ENCODE measurements around the gene EYA3. TPM values are rescaled to one million over a fixed set of nuclear protein-coding genes. Genes with fewer than 3 reads are reported as not detected.

Gene EYA3
- total RNA-seq, 2 experiments from 2014 or later: 30.1 to 37.1 TPM

DNA sequence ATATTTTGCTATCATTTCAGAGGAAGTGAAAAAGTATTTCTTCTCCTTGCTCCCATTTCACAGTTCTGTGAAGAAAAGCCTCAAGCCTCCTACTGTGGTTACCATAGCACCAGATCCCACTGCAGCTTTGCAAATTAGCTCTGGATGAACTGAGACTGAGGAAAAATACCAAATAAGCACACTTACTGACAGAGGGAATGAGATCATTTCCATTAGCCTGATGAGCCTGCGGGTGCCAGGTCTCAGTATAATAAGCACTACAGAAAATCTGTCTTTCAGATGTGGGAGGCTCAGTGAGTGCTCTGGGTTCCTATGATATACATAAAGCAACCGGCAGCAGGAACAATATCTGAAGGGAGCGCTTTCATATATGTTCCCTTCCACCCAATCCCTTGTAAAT, 107.3 kb downstream of the EYA3 start:
- Mint-ChIP-seq H3K4me3 (no peak overlapping the region), H3K27me3 (no peaks in the 10 kb centered on the region), H3K27ac (no peak overlapping the region), H3K9me3 (ENCODE audit: low read depth) (no peaks in the 10 kb centered on the region), H3K36me3 (ENCODE audit: low read depth) (peaks cover 13% of the 10 kb centered on the region), H3K4me1 (no peaks in the 10 kb centered on the region)
- POLR2A ChIA-PET: interaction anchor here (0.7 kb wide), 1 partner anchor 22 kb away, joined by 3 read pairs; no protein-coding TSS in a partner anchor
- CTCF ChIA-PET: interaction anchor here (0.6 to 2.7 kb wide), 6 partner anchors 10 to 123 kb away, joined by 3 to 21 read pairs (median 4); no protein-coding TSS in a partner anchor
- intact Hi-C loops (cut with DNase I, micrococcal nuclease): no loop called here
- no peak for ATAC-seq
- no peak for DNase-seq

DNA sequence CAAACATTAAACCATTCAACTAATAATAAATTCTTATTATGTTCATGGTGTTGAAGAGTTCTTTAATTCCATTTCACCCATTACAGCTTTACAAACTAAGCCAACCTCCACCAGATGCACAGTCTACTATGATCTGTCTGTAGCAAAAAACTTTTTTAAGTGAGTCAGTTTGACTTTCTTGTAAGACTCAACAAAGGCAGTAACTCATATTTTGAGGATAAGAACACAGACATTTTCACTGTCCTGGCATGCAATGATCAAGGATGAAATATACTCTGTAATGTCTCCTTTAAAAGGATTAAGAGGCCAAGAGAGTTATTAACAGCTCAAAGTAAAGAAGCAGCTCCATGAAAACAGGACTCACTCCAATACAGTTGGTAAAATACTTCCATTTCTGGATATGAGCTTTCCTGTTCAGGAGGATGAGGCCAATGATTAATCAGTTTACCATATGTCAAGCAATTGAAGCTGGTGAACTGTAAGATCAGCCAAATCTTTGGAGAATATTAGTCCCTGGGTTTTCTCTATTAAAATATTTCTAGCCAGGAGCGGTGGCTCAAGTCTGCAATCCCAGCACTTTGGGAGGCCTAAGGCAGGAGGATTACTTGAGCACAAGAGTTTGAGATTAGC, 108.1 kb downstream of the EYA3 start:
- no peaks in the 10 kb centered on the region for H3K4me1 Mint-ChIP-seq
- no peak overlapping the region for H3K27ac Mint-ChIP-seq
- H3K27me3 Mint-ChIP-seq: no peaks in the 10 kb centered on the region
- ChIA-PET CTCF (interaction anchor here (0.6 to 2.7 kb wide), 11 partner anchors 10 to 122 kb away, joined by 3 to 21 read pairs (median 4); no protein-coding TSS in a partner anchor), POLR2A (no interaction called here)
- ATAC-seq: no peak
- no peak for DNase-seq
- no peaks in the 10 kb centered on the region for H3K9me3 Mint-ChIP-seq (ENCODE audit: low read depth)
- peaks cover 10% of the 10 kb centered on the region for H3K36me3 Mint-ChIP-seq (ENCODE audit: low read depth)
- H3K4me3 Mint-ChIP-seq: no peak overlapping the region
- intact Hi-C loops (cut with DNase I, micrococcal nuclease): no loop called here

DNA sequence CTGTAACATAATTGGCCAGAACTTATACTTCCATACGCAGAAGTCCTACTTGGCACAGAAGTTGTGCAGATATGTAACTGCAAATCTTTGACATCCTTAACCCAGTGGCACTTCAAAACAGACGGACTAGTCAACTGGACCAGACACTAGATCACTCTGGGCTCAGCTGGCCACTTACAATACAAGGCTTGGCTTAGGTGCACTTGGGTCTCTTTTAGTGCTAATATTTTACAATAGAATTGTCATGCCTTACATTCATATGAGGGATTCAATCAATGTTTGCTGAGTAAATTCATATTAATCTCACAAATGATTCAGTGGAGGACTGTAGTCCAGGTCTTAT, 108.6 kb downstream of the EYA3 start:
- no peak for ATAC-seq
- no peaks in the 10 kb centered on the region for H3K9me3 Mint-ChIP-seq (ENCODE audit: low read depth)
- H3K4me1 Mint-ChIP-seq: no peaks in the 10 kb centered on the region
- peaks cover 9% of the 10 kb centered on the region for H3K36me3 Mint-ChIP-seq (ENCODE audit: low read depth)
- no peak for DNase-seq
- intact Hi-C loops (cut with DNase I, micrococcal nuclease): loop anchor here (1.0 to 10.0 kb wide), 5 partner anchors 40 to 311 kb away; no protein-coding TSS in a partner anchor
- H3K27ac Mint-ChIP-seq: no peak overlapping the region
- H3K27me3 Mint-ChIP-seq: no peaks in the 10 kb centered on the region
- CTCF ChIA-PET: interaction anchor here (0.9 to 2.7 kb wide), 9 partner anchors 9 to 122 kb away, joined by 3 to 21 read pairs (median 4); no protein-coding TSS in a partner anchor
- POLR2A ChIA-PET: no interaction called here
- no peak overlapping the region for H3K4me3 Mint-ChIP-seq

DNA sequence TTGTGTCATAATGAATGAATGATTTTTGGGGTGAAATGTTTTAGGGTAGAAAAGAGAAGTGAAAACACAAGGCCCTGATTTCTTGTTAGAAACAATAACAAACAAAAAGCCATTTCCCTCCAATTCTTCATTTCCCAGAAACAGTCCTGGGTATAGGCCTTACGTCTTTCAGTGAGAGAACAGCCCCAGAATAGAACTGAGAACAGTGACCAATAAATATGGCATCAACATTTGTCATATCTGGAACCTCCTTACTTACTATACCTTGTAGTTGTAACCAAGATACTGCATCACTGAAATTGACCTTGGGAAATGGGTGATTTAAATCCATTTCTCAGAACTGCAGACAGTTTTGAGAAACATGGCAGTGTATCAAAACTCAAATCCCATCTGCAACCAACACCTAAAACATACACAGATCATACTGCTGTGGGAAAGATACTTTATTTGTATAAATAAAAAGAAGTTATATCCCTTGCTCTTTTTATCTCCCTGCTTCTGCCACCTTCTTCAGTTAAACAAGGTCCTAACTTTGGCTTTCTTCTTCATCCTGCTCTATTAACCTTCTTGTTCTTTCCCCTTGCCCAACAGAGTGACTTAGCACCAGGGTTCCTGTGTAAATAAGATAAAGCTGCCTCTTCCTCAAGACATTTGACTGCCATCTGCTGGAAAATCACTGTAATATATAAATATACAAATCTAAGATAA, 109.1 kb downstream of the EYA3 start:
- intact Hi-C loops (cut with DNase I, micrococcal nuclease): loop anchor here (1.0 to 10.0 kb wide), 5 partner anchors 39 to 310 kb away; no protein-coding TSS in a partner anchor
- ATAC-seq (peak; percentile 90), DNase-seq (no peak)
- CTCF ChIA-PET: interaction anchor here (0.7 to 2.7 kb wide), 8 partner anchors 11 to 215 kb away, joined by 3 to 21 read pairs (median 4); no protein-coding TSS in a partner anchor
- Mint-ChIP-seq H3K4me3 (no peak overlapping the region), H3K27ac (peak overlapping the region; percentile 34), H3K36me3 (ENCODE audit: low read depth) (peaks cover 9% of the 10 kb centered on the region), H3K9me3 (ENCODE audit: low read depth) (no peaks in the 10 kb centered on the region), H3K4me1 (no peaks in the 10 kb centered on the region), H3K27me3 (no peaks in the 10 kb centered on the region)
- POLR2A ChIA-PET: no interaction called here

DNA sequence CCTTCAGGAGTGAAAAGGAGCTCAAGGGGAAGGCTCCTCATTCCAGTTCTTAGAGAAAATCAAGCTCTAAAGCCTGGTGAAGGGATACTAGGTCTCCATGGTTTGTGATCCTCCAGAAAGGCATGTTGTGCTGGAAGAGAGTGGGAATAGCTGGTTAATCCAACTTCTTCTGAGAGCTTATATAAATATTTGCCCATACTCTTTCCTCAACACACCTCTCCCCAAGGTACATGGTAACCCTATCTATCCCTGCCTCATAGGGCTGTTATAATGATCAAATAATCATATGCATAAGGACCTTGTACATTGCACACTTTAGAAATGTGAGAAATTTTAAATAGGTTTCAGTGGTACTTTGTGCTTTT, 114.0 kb downstream of the EYA3 start:
- intact Hi-C loops (cut with DNase I, micrococcal nuclease): loop anchor here in 1 of 2 experiments (10.0 kb wide), 1 partner anchor 230 kb away; no protein-coding TSS in a partner anchor
- ATAC-seq (no peak), DNase-seq (no peak)
- Mint-ChIP-seq H3K27ac (no peak overlapping the region), H3K36me3 (ENCODE audit: low read depth) (peaks cover 11% of the 10 kb centered on the region), H3K4me3 (no peak overlapping the region), H3K4me1 (peaks cover 12% of the 10 kb centered on the region), H3K27me3 (no peaks in the 10 kb centered on the region), H3K9me3 (ENCODE audit: low read depth) (no peaks in the 10 kb centered on the region)
- ChIA-PET CTCF (interaction anchor here (0.7 to 1.3 kb wide), 6 partner anchors 9 to 116 kb away, joined by 3 to 7 read pairs (median 3); no protein-coding TSS in a partner anchor), POLR2A (no interaction called here)

DNA sequence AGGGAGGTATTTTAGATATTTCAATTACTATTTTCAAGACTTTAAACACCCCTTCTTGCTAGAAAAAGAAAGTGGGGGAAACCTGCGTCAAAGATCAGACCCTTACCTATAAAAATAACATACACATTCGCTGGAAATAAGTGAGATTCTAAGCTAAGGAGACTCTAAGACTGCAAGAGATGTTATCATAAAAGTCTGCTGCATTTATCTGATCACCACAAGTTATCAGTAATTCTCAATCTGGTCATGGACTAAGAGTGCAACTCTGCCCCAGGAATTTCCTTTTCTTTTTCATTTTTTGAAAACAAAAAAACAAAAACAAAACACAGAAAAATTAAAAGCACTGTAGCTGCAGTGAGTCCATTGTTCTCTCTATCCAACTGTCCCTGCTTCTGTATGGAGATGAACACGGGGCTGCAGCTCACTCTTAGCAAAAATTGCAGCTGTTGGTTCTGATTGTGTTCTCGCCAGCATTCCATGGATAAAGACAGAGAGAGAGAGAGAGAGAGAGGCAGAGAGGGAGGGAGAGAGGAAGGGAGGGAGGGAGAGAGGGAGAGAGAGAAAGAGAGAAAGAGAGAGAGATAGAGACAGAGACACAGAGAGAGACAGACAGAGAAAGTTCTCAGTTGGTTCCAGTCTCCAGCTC, 114.5 kb downstream of the EYA3 start:
- Mint-ChIP-seq H3K9me3 (ENCODE audit: low read depth) (no peaks in the 10 kb centered on the region), H3K4me3 (no peak overlapping the region), H3K36me3 (ENCODE audit: low read depth) (peaks cover 11% of the 10 kb centered on the region), H3K4me1 (peaks cover 15% of the 10 kb centered on the region), H3K27ac (peak overlapping the region; percentile 31), H3K27me3 (no peaks in the 10 kb centered on the region)
- DNase-seq (no peak), ATAC-seq (no peak)
- POLR2A ChIA-PET: no interaction called here
- intact Hi-C loops (cut with DNase I, micrococcal nuclease): loop anchor here in 1 of 2 experiments (10.0 kb wide), 1 partner anchor 231 kb away; no protein-coding TSS in a partner anchor
- CTCF ChIA-PET: interaction anchor here (0.7 to 1.3 kb wide), 6 partner anchors 9 to 116 kb away, joined by 3 to 7 read pairs (median 3); no protein-coding TSS in a partner anchor

DNA sequence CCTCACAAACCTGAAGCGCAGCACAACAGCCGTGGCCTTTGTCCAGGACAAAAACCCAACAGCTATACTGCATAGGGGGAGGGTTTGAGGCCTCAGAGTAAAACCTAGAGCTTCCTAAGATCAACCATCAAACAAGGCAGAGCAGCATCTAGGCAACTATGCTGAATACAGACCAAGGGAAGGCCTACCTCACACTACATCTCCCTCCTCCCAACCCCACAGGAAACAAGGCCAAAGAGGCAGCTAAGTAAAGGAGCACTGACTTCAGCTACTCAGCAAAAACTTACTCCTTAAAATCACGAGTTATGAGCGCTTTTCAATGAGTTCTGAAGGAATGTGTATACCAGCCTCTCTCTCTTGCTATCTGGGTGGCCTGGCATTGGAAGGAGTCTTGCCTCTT, 116.3 kb downstream of the EYA3 start:
- DNase-seq (no peak), ATAC-seq (no peak)
- H3K27ac Mint-ChIP-seq: no peak overlapping the region
- POLR2A ChIA-PET: interaction anchor here (0.5 to 0.6 kb wide), 2 partner anchors 28 to 273 kb away, joined by 3 to 13 read pairs; no protein-coding TSS in a partner anchor
- no peaks in the 10 kb centered on the region for H3K9me3 Mint-ChIP-seq (ENCODE audit: low read depth)
- intact Hi-C loops (cut with DNase I, micrococcal nuclease): loop anchor here in 1 of 2 experiments (10.0 kb wide), 1 partner anchor 233 kb away; no protein-coding TSS in a partner anchor
- peaks cover 22% of the 10 kb centered on the region for H3K4me1 Mint-ChIP-seq
- H3K36me3 Mint-ChIP-seq (ENCODE audit: low read depth): peaks cover 5% of the 10 kb centered on the region
- CTCF ChIA-PET: interaction anchor here (0.6 to 0.9 kb wide), 4 partner anchors 15 to 972 kb away, joined by 3 read pairs; no protein-coding TSS in a partner anchor
- H3K27me3 Mint-ChIP-seq: no peaks in the 10 kb centered on the region
- H3K4me3 Mint-ChIP-seq: no peak overlapping the region

DNA sequence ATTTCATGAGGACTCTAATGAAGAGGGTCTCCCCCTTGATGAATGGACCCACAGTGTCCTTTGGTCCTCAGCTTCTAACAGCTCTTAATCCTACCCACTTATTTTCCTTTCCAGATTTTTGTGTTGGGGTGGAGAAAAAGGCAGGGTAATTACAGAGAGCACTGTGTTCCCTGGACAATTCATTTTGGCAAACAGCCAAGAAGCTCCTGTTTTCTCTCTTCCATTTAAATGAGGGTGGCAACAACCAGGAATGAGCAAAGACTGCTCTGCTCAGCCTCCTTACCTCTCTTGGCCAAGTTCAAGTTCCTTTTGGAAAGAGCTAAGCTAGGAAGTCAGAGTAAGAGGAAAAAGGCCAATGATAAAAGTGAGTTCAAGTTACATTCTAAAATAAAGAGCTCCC, 116.7 kb downstream of the EYA3 start:
- Mint-ChIP-seq H3K4me1 (peaks cover 22% of the 10 kb centered on the region), H3K27me3 (no peaks in the 10 kb centered on the region), H3K9me3 (ENCODE audit: low read depth) (no peaks in the 10 kb centered on the region), H3K27ac (no peak overlapping the region), H3K36me3 (ENCODE audit: low read depth) (peaks cover 3% of the 10 kb centered on the region), H3K4me3 (no peak overlapping the region)
- POLR2A ChIA-PET: interaction anchor here (0.5 to 0.6 kb wide), 3 partner anchors 28 to 274 kb away, joined by 3 to 13 read pairs (median 3); no protein-coding TSS in a partner anchor
- DNase-seq (no peak), ATAC-seq (no peak)
- CTCF ChIA-PET: interaction anchor here (0.6 to 0.9 kb wide), 4 partner anchors 15 to 971 kb away, joined by 3 read pairs; no protein-coding TSS in a partner anchor
- intact Hi-C loops (cut with DNase I, micrococcal nuclease): loop anchor here in 1 of 2 experiments (10.0 kb wide), 1 partner anchor 233 kb away; no protein-coding TSS in a partner anchor

DNA sequence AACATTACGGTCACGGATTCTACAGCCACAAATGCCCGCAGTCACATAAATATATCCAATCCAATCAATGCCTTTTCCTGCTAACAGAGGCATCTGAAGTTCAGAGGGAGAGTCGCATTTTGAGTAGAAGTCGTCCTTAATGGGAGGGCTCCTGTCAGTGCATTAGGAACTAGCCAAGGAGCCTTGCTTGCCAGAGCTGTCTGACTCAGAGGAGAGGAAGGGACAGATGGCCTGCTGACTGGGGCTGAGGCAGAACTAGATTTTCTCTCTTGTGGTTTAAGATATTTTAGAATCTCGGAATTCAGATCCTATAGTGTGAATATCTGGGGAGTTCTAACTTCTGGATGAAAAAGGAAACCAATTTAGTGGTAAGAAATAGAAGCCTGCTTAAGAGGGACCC, 118.0 kb downstream of the EYA3 start:
- ChIA-PET CTCF (interaction anchor here (0.7 kb wide), 1 partner anchor 10 kb away, joined by 3 read pairs; no protein-coding TSS in a partner anchor), POLR2A (no interaction called here)
- DNase-seq: no peak
- H3K4me1 Mint-ChIP-seq: peaks cover 22% of the 10 kb centered on the region
- no peaks in the 10 kb centered on the region for H3K9me3 Mint-ChIP-seq (ENCODE audit: low read depth)
- peaks cover 4% of the 10 kb centered on the region for H3K36me3 Mint-ChIP-seq (ENCODE audit: low read depth)
- intact Hi-C loops (cut with DNase I, micrococcal nuclease): loop anchor here in 1 of 2 experiments (10.0 kb wide), 1 partner anchor 234 kb away; no protein-coding TSS in a partner anchor
- no peak overlapping the region for H3K4me3 Mint-ChIP-seq
- no peak overlapping the region for H3K27ac Mint-ChIP-seq
- no peaks in the 10 kb centered on the region for H3K27me3 Mint-ChIP-seq
- ATAC-seq: no peak

DNA sequence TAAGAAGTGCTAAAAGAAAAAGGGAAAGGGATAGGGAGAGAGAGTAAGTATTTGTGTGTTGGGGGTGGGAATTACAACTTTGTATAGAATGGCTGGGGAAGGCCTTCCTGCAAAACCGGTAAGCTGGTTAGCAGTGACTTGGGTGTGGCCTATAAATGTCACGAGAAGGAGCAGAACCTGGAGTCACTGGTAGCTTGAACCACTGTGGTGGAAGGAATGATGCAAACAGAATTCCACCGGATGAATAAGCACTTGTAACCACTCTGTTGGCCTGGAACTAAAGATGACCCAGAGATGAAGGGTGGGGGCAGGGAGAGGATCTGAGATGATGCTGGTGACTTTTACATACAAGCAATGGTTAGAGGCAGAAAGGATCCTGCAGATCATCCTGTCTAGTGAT, 119.7 kb downstream of the EYA3 start:
- Mint-ChIP-seq H3K36me3 (ENCODE audit: low read depth) (peaks cover 3% of the 10 kb centered on the region), H3K4me1 (peaks cover 22% of the 10 kb centered on the region), H3K9me3 (ENCODE audit: low read depth) (no peaks in the 10 kb centered on the region), H3K27me3 (no peaks in the 10 kb centered on the region), H3K27ac (peak overlapping the region; percentile 63), H3K4me3 (no peak overlapping the region)
- CTCF ChIA-PET: interaction anchor here (1.7 kb wide), 1 partner anchor 11 kb away, joined by 7 read pairs; no protein-coding TSS in a partner anchor
- peak; percentile 27 for DNase-seq
- ATAC-seq: peak; percentile 42
- intact Hi-C loops (cut with DNase I, micrococcal nuclease): no loop called here
- POLR2A ChIA-PET: interaction anchor here (0.6 to 0.9 kb wide), 2 partner anchors 229 to 680 kb away, joined by 3 to 4 read pairs; partner anchors contain the start of gene RNU11

Measured in activated CD4-positive, alpha-beta T cell treated with anti-CD3 and anti-CD28 coated beads for 36 hours (primary cell).